ENCODE results near the gene TTYH1.
"Not testable (repeated sequence)": the region's sequence is repeated elsewhere in the genome, so short reads cannot be mapped to it uniquely, and the experiment has no call there.

TTYH1 gene

GRCh38 chr19:54461613-54462012 lies 46.3 kb downstream of the TTYH1 start:
- peak; percentile 48 for DNase-seq

GRCh38 chr19:54462047-54462654 lies 46.9 kb downstream of the TTYH1 start:
- DNase-seq: peak; percentile 55

GRCh38 chr19:54462655-54463530 lies 47.6 kb downstream of the TTYH1 start:
- peak; percentile 86 for DNase-seq

- peak; percentile 97 for DNase-seq
These were observed 48.3 kb downstream of the TTYH1 start, which contains the start of gene LENG9 for GRCh38 chr19:54463531-54464043. TSS of gene LENG9 (minus strand) at chr19:54463778. CDS start at chr19:54463526, 252 bp downstream.

GRCh38 chr19:54464044-54464629 lies 48.9 kb downstream of the TTYH1 start:
- peak; percentile 84 for DNase-seq

- peak; percentile 90 for DNase-seq
These were observed 49.6 kb downstream of the TTYH1 start for GRCh38 chr19:54464630-54465425.

GRCh38 chr19:54465426-54466109 lies 50.3 kb downstream of the TTYH1 start:
- DNase-seq: no peak

GRCh38 chr19:54466110-54466480 lies 50.8 kb downstream of the TTYH1 start:
- DNase-seq: not testable (repeated sequence)

GRCh38 chr19:54469496-54469934 lies 54.3 kb downstream of the TTYH1 start:
- no peak for DNase-seq

- no peak for DNase-seq
These were observed 55.1 kb downstream of the TTYH1 start for GRCh38 chr19:54470276-54470887.

- peak; percentile 65 for DNase-seq
These were observed 55.9 kb downstream of the TTYH1 start for GRCh38 chr19:54470991-54471782.

- DNase-seq: peak; percentile 94
These were observed 58.0 kb downstream of the TTYH1 start, which contains the start of gene CDC42EP5 for GRCh38 chr19:54473071-54473891. TSS of gene CDC42EP5 (minus strand) at chr19:54473296. CDS start at chr19:54465547, 7,749 bp downstream.

- no peak for DNase-seq
These were observed 58.7 kb downstream of the TTYH1 start for GRCh38 chr19:54473892-54474372.

GRCh38 chr19:54475706-54476105 lies 60.4 kb downstream of the TTYH1 start:
- no peak for DNase-seq

- DNase-seq: no peak
These were observed 62.4 kb downstream of the TTYH1 start for GRCh38 chr19:54477650-54478049.

- DNase-seq: no peak
These were observed 63.5 kb downstream of the TTYH1 start for GRCh38 chr19:54478677-54479266.

- DNase-seq: no peak
These were observed 64.8 kb downstream of the TTYH1 start for GRCh38 chr19:54480051-54480450.

GRCh38 chr19:54481326-54481930 lies 66.2 kb downstream of the TTYH1 start:
- peak; percentile 80 for DNase-seq

GRCh38 chr19:54482889-54483288 lies 67.6 kb downstream of the TTYH1 start:
- DNase-seq: no peak

Data from right forelimb (tissue), 1 donor.